Activated CD8-positive, alpha-beta memory T cell treated with anti-CD3 and anti-CD28 coated beads for 48 hours (primary cell): ENCODE results near the gene TRABD2A.

ENCODE experiments used
- DNase-seq, 3 experiments: peaks; one replicate each; pipeline ENCODE4 v3.0.0-alpha.2; 2020; ENCODE audit warnings: low read depth in 2 of 3, low spot score in 2 of 3

The TRABD2A gene

GRCh38 chr2:84827978-84828575 is 52.8 kb downstream of the TRABD2A start:
- no peak for DNase-seq

GRCh38 chr2:84823788-84824187 is 57.1 kb downstream of the TRABD2A start:
- DNase-seq = no peak

- DNase-seq = no peak
These were observed 57.7 kb downstream of the TRABD2A start for GRCh38 chr2:84823229-84823628.

- no peak for DNase-seq
These were observed 59.1 kb downstream of the TRABD2A start for GRCh38 chr2:84821806-84822205.

DNA sequence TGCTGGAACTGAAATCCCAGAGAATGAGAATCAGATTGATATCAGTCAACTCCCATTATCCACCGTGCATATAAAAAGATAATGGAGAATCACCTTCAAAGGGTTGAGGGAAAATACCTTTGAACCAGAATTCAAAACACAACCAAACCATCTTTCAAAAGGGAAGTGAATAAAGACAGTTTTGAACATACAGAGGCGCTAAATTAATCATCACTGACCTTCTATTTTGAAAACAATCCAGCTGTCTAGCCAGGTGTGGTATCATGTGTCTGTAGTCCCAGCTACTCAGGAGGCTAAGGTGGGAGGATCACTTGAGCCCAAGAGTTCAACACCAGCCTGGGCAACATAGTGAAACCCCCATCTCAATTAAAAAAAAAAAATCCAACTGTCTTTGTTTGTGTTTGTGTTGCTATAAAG is 63.6 kb downstream of the TRABD2A start:
- no peak for DNase-seq

DNA sequence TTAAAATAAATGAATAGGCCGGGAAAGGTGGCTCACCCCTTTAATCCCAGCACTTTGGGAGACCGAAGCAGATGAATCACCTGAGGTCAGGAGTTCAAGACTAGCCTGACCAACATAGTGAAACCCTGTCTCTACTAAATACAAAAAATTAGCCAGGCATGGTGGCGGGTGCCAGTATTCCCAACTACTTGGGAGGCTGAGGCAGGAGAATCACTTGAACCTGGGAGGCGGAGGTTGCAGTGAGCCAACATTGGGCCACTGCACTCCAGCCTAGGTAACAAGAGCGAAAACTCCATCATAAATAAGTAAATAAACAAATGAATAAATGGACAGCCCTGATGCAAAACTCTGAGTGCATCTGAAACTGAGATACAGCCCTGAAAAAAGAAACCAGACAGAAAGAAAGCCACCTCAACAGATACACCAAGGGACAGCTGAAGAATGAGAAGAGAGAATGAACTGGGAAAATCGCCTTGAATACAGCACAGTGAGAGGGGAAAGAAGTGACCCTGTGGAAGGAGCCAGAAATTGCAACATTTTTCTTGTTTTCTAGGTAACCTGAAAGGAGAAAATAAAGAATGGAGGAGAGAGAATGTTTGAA is 64.4 kb downstream of the TRABD2A start:
- DNase-seq = no peak

GRCh38 chr2:84815146-84815545 is 65.7 kb downstream of the TRABD2A start:
- DNase-seq = no peak

DNA sequence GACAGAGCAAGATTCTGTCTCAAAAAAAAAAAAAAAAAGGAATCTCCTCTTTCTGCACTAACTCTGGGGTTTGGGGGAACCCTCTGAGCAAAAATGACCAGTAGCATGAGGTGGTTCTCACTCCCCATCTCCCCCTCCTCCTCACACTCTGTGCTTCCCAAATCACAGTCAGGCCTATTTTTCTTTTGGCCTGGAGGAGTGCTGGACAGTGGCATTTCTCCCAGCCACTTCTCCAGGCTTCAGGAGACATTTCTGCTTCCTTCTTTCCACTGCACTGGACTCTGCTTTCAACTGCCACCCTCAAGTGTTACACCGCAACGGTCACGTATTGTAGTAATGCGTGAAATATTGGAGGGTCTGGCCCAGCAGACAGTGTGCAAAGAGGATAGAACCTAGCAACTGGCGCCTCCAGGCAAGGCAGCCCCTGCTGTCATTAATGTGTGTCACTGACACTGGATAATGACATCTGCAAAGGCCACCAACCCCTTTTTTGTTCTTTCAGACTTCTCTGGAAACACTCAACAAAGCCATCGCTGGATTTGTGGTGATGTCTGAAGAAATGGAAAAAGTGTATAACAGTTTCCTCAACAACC is 68.9 kb downstream of the TRABD2A start:
- DNase-seq = no peak

DNA sequence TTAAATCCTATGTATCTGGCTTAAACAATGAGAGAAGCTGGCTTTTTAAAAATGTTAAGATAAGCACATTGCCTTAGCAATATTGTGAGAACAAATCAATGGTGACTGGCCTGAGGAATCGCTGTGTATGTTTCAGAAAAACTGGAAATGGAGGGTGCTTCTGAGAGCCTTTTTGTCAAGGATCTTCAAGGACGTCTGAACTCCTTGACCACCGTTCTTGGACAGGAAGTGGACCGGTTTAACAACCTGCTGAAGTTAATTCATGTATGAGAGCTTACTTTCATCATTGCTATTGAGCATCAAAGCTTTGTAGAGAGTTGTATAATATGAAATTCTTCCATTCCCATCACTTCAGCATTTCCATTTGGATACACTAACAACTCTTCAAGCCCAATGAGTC is 72.6 kb downstream of the TRABD2A start:
- DNase-seq = no peak

DNA sequence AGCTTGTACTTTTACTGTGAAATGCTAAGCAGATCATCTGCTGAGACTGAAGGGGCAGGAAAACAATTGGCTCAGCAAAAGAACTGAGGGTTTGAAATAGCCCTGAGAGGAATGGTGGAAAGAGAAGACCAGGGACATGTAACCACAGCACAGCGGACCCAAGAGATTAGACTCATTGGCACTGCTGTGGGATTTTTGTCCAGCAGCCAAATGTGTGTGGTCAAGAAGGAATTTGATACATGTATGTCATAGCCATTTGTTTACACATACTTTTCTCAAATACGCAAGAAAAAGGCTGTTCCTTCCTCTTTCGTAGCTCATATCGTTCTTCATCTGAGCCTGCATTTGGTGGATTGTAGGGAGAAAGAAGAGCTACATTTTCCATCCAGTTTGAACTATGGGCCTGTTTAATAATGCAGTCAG is 73.8 kb downstream of the TRABD2A start:
- no peak for DNase-seq

GRCh38 chr2:84805250-84805958 is 75.5 kb downstream of the TRABD2A start:
- DNase-seq = no peak

- DNase-seq = no peak
These were observed 79.1 kb downstream of the TRABD2A start for GRCh38 chr2:84801811-84802210.

- DNase-seq = no peak
These were observed 80.6 kb downstream of the TRABD2A start for GRCh38 chr2:84800194-84800805.

GRCh38 chr2:84799772-84800171 is 81.1 kb downstream of the TRABD2A start:
- DNase-seq = no peak

DNA sequence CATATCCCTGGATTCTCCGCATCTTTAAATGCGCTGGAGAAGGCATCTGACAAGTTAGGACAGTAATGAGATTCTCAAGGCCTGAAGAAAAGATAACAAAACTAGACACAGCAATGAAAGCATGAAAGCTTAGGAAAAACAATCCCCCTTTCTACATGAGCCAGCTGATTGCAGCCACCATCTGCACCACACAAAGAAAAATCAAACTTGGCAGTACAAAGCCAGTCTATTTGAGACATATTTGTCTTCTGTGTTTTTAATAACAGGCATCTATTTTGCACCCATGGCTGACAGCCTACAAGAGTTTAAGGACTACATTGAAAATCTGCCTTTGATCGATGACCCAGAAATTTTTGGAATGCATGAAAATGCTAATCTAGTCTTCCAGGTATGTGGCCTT is 83.6 kb downstream of the TRABD2A start:
- no peak for DNase-seq

GRCh38 chr2:84796798-84797197 is 84.1 kb downstream of the TRABD2A start:
- DNase-seq = no peak

DNA sequence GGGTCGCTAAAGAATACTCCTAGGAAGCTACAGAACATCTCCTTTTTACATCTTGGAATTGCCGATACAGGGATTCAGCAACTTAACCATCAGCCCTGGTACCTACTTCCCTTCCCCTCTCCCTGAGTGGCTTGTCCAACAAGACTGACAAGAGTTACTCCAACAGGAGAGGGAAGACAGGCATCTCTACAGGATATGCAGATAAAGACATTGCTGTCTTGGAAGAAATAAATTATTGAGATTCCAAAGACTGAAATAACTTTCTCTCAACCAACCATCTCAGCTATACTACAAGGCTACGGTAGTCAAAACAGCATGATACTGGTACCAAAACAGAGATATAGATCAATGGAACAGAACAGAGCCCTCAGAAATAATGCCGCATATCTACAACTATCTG is 87.2 kb downstream of the TRABD2A start:
- DNase-seq = no peak

DNA sequence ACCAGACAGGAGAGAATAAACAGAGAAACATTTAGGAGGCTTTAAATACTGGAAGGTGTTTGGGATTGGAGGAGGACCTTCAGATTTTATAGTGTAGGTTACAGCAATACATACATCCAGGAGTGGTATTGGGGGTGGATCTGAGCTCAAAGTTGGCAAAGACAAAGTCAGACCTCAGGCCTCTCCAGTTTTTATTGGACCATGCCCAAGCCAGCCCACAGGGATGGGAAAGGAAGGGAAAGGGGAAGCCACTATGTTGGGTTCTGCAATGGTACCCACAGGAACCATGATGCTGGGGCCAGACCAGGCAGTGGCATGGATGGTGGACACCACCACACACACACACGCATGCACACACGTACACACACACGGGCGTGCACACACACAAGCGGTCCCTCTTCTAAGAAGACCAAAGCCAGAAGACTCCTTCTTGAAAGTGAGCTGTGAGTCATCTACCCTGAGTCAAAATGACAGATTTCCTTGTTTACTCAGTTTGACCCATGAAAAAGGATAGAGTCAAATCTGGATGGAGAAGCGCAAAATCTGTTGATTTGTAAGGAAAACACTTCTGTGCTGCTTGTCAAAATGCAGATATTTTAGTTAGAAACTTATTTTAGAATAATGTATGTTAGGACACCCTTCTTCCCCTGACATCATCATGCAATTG is 87.9 kb downstream of the TRABD2A start:
- DNase-seq = no peak

DNA sequence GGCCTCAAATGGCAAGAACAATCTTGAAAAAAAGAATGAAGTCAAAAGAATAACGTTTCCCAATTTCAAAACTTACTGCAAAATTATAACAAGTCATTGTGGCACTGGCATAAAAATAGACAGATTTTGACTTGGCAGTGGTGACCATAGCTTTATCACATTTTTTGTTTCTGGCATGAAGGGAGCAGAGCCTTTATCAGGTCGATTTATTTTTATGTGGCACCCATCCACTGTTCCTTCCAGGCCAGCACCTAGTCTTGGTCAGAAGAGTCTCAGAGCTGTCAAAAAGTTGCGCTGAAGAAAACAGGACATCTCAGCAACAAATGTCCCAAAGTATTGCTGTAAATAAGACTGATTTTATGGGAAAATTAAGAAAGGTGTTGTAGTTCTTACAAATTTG is 92.4 kb downstream of the TRABD2A start:
- DNase-seq = no peak

DNA sequence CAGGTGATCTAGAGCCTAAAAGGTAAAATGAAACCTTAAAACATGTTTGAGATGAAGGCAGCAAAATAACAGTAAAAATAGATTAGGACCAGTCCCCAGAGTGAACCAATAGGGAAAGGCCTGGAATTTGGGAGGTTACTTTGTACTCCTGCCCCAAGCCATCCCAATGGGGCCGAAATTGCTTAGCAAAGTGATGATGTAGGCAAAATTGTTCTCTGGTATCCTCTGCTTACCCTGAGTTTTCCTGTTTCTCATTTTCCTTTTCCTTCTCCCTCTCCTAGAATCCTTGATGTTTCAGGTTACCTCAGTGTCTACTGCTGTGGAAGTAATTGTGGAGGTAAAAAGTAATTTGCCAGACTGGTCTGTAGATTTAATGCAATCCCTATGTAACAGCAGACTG is 92.9 kb downstream of the TRABD2A start:
- DNase-seq = no peak

DNA sequence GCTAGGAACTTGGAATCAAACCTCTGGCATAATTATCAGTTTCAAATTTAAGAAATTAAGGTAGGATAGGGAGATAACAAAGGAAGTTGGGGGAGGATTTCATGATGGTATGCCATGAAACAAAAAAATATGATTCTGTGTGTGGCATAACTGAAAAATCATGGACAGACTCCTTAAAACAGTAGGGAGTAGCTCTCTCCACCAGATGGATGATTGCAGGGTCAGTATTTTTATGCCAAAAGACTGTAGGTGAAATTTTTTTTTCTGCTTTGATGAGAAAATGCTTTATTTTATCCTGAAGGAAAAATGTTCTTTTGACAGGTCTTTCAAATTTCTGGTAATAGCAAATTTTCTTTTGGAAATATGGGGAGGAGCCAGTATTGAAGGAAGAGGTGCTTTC is 94.3 kb downstream of the TRABD2A start:
- DNase-seq = no peak
